ENCODE data around the gene R3HDM4. TPM values are rescaled to one million over a fixed set of nuclear protein-coding genes. Genes with fewer than 3 reads are reported as not detected.

R3HDM4 gene
- total and polyA plus RNA-seq, 4 donors: 14.1 to 72.4 (median 20.2) TPM

DNA sequence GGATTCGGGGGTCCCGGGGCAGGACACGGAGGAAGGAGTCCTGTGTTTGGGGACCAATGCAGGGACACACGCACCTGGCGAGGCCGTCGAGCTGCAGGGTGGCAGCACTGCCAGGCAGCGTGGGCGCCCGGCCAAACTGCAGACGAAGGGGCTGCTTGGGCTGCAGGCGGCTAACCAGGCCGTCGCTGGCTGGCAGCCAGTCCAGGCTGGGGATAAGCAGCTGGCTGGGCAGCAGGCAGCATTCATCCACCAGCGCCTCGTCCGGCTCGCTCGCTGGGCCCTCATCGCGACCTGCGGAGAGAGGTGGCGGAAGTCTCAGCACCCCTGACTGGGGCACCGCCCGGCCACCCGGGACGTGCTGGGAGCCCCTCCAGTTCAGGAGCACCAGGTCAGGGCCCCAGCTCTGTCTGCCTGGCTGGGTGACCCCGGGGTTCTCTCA, 42.0 kb downstream of the R3HDM4 start:
- no peaks in the 10 kb centered on the region for H3K9me3 ChIP-seq (ENCODE audit: control insufficient read depth in 4 of 4, low read length in 3 of 4)
- TF ChIP-seq NR2F2 (IDR thresholded peaks at IDR 0.05) (no peak), RAD21 (IDR thresholded peaks at IDR 0.05) (no peak), RXRA (IDR thresholded peaks at IDR 0.05) (no peak), FOXA2 (IDR thresholded peaks at IDR 0.05) (no peak), FOXA1 (IDR thresholded peaks at IDR 0.05) (no peak), TAF1 (conservative IDR thresholded peaks at IDR 0.05) (no peak)
- TF ChIP-seq, protein P1, sequence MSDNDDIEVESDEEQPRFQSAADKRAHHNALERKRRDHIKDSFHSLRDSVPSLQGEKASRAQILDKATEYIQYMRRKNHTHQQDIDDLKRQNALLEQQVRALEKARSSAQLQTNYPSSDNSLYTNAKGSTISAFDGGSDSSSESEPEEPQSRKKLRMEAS (IDR thresholded peaks at IDR 0.05): no peak
- TF ChIP-seq, protein P2, sequence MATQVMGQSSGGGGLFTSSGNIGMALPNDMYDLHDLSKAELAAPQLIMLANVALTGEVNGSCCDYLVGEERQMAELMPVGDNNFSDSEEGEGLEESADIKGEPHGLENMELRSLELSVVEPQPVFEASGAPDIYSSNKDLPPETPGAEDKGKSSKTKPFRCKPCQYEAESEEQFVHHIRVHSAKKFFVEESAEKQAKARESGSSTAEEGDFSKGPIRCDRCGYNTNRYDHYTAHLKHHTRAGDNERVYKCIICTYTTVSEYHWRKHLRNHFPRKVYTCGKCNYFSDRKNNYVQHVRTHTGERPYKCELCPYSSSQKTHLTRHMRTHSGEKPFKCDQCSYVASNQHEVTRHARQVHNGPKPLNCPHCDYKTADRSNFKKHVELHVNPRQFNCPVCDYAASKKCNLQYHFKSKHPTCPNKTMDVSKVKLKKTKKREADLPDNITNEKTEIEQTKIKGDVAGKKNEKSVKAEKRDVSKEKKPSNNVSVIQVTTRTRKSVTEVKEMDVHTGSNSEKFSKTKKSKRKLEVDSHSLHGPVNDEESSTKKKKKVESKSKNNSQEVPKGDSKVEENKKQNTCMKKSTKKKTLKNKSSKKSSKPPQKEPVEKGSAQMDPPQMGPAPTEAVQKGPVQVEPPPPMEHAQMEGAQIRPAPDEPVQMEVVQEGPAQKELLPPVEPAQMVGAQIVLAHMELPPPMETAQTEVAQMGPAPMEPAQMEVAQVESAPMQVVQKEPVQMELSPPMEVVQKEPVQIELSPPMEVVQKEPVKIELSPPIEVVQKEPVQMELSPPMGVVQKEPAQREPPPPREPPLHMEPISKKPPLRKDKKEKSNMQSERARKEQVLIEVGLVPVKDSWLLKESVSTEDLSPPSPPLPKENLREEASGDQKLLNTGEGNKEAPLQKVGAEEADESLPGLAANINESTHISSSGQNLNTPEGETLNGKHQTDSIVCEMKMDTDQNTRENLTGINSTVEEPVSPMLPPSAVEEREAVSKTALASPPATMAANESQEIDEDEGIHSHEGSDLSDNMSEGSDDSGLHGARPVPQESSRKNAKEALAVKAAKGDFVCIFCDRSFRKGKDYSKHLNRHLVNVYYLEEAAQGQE (IDR thresholded peaks at IDR 0.05): no peak
- TF ChIP-seq, protein P3, sequence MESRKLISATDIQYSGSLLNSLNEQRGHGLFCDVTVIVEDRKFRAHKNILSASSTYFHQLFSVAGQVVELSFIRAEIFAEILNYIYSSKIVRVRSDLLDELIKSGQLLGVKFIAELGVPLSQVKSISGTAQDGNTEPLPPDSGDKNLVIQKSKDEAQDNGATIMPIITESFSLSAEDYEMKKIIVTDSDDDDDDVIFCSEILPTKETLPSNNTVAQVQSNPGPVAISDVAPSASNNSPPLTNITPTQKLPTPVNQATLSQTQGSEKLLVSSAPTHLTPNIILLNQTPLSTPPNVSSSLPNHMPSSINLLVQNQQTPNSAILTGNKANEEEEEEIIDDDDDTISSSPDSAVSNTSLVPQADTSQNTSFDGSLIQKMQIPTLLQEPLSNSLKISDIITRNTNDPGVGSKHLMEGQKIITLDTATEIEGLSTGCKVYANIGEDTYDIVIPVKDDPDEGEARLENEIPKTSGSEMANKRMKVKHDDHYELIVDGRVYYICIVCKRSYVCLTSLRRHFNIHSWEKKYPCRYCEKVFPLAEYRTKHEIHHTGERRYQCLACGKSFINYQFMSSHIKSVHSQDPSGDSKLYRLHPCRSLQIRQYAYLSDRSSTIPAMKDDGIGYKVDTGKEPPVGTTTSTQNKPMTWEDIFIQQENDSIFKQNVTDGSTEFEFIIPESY (IDR thresholded peaks at IDR 0.05): no peak
- H3K27me3 ChIP-seq (ENCODE audit: control insufficient read depth in 4 of 4, insufficient read depth in 4 of 4, low read length in 3 of 4): no peaks in the 10 kb centered on the region
- no peak overlapping the region for H3K27ac ChIP-seq (ENCODE audit: low read depth in 1 of 2, low read length in 2 of 2)
- no peaks in the 10 kb centered on the region for H3K4me1 ChIP-seq (ENCODE audit: control insufficient read depth in 4 of 4, insufficient read depth in 4 of 4, low read length in 3 of 4)
- H3K4me3 ChIP-seq (ENCODE audit: low read depth in 1 of 3, low read length in 3 of 3): no peak overlapping the region
- H3K36me3 ChIP-seq (ENCODE audit: control insufficient read depth in 4 of 4, insufficient read depth in 3 of 4, low read depth in 1 of 4, low read length in 3 of 4): peaks cover 10 to 44% (median 12%) of the 10 kb centered on the region in 4 donors
- whole genome bisulfite sequencing: 89% methylated on average over 28 of the region's 28 CpGs
- no peak overlapping the region for H3K9ac ChIP-seq (ENCODE audit: low read depth in 1 of 2, low read length in 2 of 2)
- DNase-seq (ENCODE audit: low spot score): no peak

GRCh38 chr19:870314-870713, 42.7 kb downstream of the R3HDM4 start:
- H3K27ac ChIP-seq (ENCODE audit: low read depth in 1 of 2, low read length in 2 of 2): no peak overlapping the region
- H3K27me3 ChIP-seq (ENCODE audit: control insufficient read depth in 4 of 4, insufficient read depth in 4 of 4, low read length in 3 of 4): no peaks in the 10 kb centered on the region
- no peak for TF ChIP-seq RXRA (IDR thresholded peaks at IDR 0.05)
- no peak for TF ChIP-seq HNF4A (conservative IDR thresholded peaks at IDR 0.05)
- TF ChIP-seq, protein P3 (IDR thresholded peaks at IDR 0.05): no peak
- no peak for TF ChIP-seq SP1 (IDR thresholded peaks at IDR 0.05)
- TF ChIP-seq EGR1 (IDR thresholded peaks at IDR 0.05; ENCODE audit: low read depth in 2 of 2): no peak
- TF ChIP-seq HNF4G (IDR thresholded peaks at IDR 0.05): no peak
- TF ChIP-seq, protein P1 (IDR thresholded peaks at IDR 0.05): no peak
- no peak for TF ChIP-seq TAF1 (conservative IDR thresholded peaks at IDR 0.05)
- no peak for TF ChIP-seq NR2F2 (IDR thresholded peaks at IDR 0.05)
- no peak for TF ChIP-seq JUND (IDR thresholded peaks at IDR 0.05)
- no peak for TF ChIP-seq ATF3 (IDR thresholded peaks at IDR 0.05)
- no peak for TF ChIP-seq YY1 (IDR thresholded peaks at IDR 0.05)
- no peak for TF ChIP-seq FOXA1 (IDR thresholded peaks at IDR 0.05)
- TF ChIP-seq, protein P2 (IDR thresholded peaks at IDR 0.05): no peak
- no peak for TF ChIP-seq GABPA (IDR thresholded peaks at IDR 0.05 in 1 of 2, conservative IDR thresholded peaks at IDR 0.05 in 1 of 2)
- TF ChIP-seq CTCF (IDR thresholded peaks at IDR 0.05; ENCODE audit: low read depth, low read length, missing input control): no peak
- no peak for TF ChIP-seq FOXA2 (IDR thresholded peaks at IDR 0.05)
- H3K36me3 ChIP-seq (ENCODE audit: control insufficient read depth in 4 of 4, insufficient read depth in 3 of 4, low read depth in 1 of 4, low read length in 3 of 4): peaks cover 4 to 42% (median 11%) of the 10 kb centered on the region in 4 donors
- WGBS: 94% methylated on average over 8 of the region's 8 CpGs
- no peaks in the 10 kb centered on the region for H3K4me1 ChIP-seq (ENCODE audit: control insufficient read depth in 4 of 4, insufficient read depth in 4 of 4, low read length in 3 of 4)
- H3K4me3 ChIP-seq (ENCODE audit: low read depth in 1 of 3, low read length in 3 of 3): no peak overlapping the region
- H3K9me3 ChIP-seq (ENCODE audit: control insufficient read depth in 4 of 4, low read length in 3 of 4): no peaks in the 10 kb centered on the region
- H3K9ac ChIP-seq (ENCODE audit: low read depth in 1 of 2, low read length in 2 of 2): no peak overlapping the region
- DNase-seq (ENCODE audit: low spot score): no peak

Data from liver (tissue), 9 donors.